K562 (cell line): ENCODE measurements around the gene TENM4. TPM values are rescaled to one million over a fixed set of nuclear protein-coding genes. Genes with fewer than 3 reads are reported as not detected.

ENCODE experiments used
- ATAC-seq: fragments of 200-7000 bp; cut with Tn5 transposase; 3 replicates; pipeline ENCODE4 v1.9.1; 2020; ENCODE audit warnings: moderate library complexity
- BruUV-seq: library from RNA; stranded (reverse); fragments of 400-500 nt; replicated peaks from 2 replicates; lab custom pipeline; 2021; lab: Mats Ljungman, UMichigan
- CTCF ChIA-PET: fragments of 300-600 bp; formaldehyde crosslinking; extraction: SDS; loops from one replicate; lab custom pipeline; 2021; ENCODE audit warnings: low intra/inter-chr PET ratio; lab: Yijun Ruan, JAX
- POLR2A ChIA-PET: fragments of 300-600, 350-650 bp; sonication (Branson Sonifier 250); formaldehyde crosslinking; extraction: SDS; loops from one replicate; lab custom pipeline; 2021; ENCODE audit warnings: antibody characterized with exemption, inconsistent platforms; lab: Yijun Ruan, JAX
- DNase-seq, 4 experiments: peaks; one replicate each; pipeline versions ENCODE4 v3.0.0 to v3.0.0-alpha.2; 2011 to 2018; ENCODE audit warnings: low spot score in 3 of 4, mixed read lengths in 3 of 4; ENCODE audit errors: extremely low read depth in 1 of 4
- FAIRE-seq: peaks from 2 replicates; lab custom pipeline; 2011; peaks lifted over from hg19 to GRCh38; lab: Jason Lieb, UNC
- H2AFZ ChIP-seq: 2 replicates; pipeline ENCODE4 v1.6.0; 2011; ENCODE audit warnings: low read depth, low read length, control low read depth, inconsistent platforms
- H3K27ac ChIP-seq: fragments of 200-600 bp; 3 replicates; pipeline ENCODE4 v1.8.0; 2011; ENCODE audit warnings: low read depth, mild to moderate bottlenecking, control low read depth, inconsistent platforms, low read length, moderate library complexity, mixed read lengths; ENCODE audit errors: extremely low read depth
- H3K27me3 ChIP-seq, 2 experiments: fragments of 300-600 bp in 1 of 2; 2 replicates in 1 of 2; 3 replicates in 1 of 2; pipeline versions ENCODE4 v1.6.0 to v1.8.0; 2011; ENCODE audit warnings: inconsistent platforms in 2 of 2, low read length in 2 of 2, mild to moderate bottlenecking in 1 of 2, mixed read lengths in 1 of 2, moderate library complexity in 1 of 2; ENCODE audit not compliant: control insufficient read depth in 2 of 2, insufficient read depth in 2 of 2
- H3K36me3 ChIP-seq: fragments of 300-600 bp; 3 replicates; pipeline ENCODE4 v1.8.0; 2011; ENCODE audit warnings: mild to moderate bottlenecking, low read length, inconsistent platforms; ENCODE audit not compliant: control insufficient read depth, insufficient read depth
- H3K4me1 ChIP-seq, 2 experiments: fragments of 200-600 bp in 1 of 2; replicated peaks in 1 of 2; 2 replicates in 1 of 2; 3 replicates in 1 of 2; pipeline versions ENCODE4 v1.5.1 to v1.8.0; 2011; ENCODE audit warnings: inconsistent platforms in 2 of 2, low read length in 2 of 2, mild to moderate bottlenecking in 1 of 2, mixed read lengths in 1 of 2, moderate library complexity in 1 of 2; ENCODE audit not compliant: control insufficient read depth in 2 of 2, insufficient read depth in 2 of 2
- H3K4me2 ChIP-seq: 2 replicates; pipeline ENCODE4 v1.6.1; 2011; ENCODE audit warnings: low read length, control low read depth, inconsistent platforms, mixed read lengths; ENCODE audit not compliant: insufficient read depth
- H3K4me3 ChIP-seq: fragments of 200-600 bp; sonication (generic), shearing (Covaris generic); 2 replicates; pipeline ENCODE4 v1.5.1; 2016; ENCODE audit warnings: control low read depth, inconsistent platforms
- H3K79me2 ChIP-seq: fragments of 200-600 bp; 3 replicates; pipeline ENCODE4 v1.8.0; 2011; ENCODE audit warnings: low read length, inconsistent platforms; ENCODE audit not compliant: control insufficient read depth, insufficient read depth
- H3K9ac ChIP-seq, 2 experiments: 2 replicates each; pipeline versions ENCODE4 v1.6.0 to v1.6.1; 2011; ENCODE audit warnings: low read depth in 2 of 2, low read length in 2 of 2, control low read depth in 1 of 2, inconsistent platforms in 1 of 2, mild to moderate bottlenecking in 1 of 2, mixed read lengths in 1 of 2; ENCODE audit not compliant: insufficient read depth in 1 of 2
- H3K9me1 ChIP-seq: one replicate; pipeline ENCODE4 v1.6.0; 2011; ENCODE audit warnings: inconsistent platforms, mild to moderate bottlenecking, low read length, moderate library complexity; ENCODE audit not compliant: control insufficient read depth, insufficient read depth
- H3K9me3 ChIP-seq: replicated peaks from 2 replicates; pipeline ENCODE4 v1.5.1; 2011; ENCODE audit warnings: low read depth, low read length, inconsistent platforms; ENCODE audit not compliant: control insufficient read depth, insufficient read depth
- H4K20me1 ChIP-seq: replicated peaks from 2 replicates; pipeline ENCODE4 v1.6.1; 2011; ENCODE audit warnings: low read length, inconsistent platforms, mixed read lengths; ENCODE audit not compliant: control insufficient read depth, insufficient read depth
- DPF2 ChIP-seq: fragments of 450-650 bp; IDR thresholded peaks from 2 replicates; pipeline ENCODE4 v1.6.1; 2016
- EP300 ChIP-seq: IDR thresholded peaks from 2 replicates; pipeline ENCODE4 v1.6.1; 2012; ENCODE audit warnings: low read length, improper control_type of control experiment
- FOXK1 ChIP-seq: sonication (generic); formaldehyde crosslinking; IDR thresholded peaks from 2 replicates; pipeline ENCODE4 v1.8.0; 2022; ENCODE audit warnings: missing genetic modification reagents, mild to moderate bottlenecking, borderline replicate concordance
- HNRNPK ChIP-seq: fragments of 200-400 bp; formaldehyde crosslinking; IDR thresholded peaks from one replicate; pipeline ENCODE4 v1.6.1; 2018; ENCODE audit warnings: mild to moderate bottlenecking, low read depth, low read length; ENCODE audit not compliant: poor library complexity, severe bottlenecking
- KHSRP ChIP-seq: fragments of 450-650 bp; IDR thresholded peaks from 2 replicates; pipeline ENCODE4 v1.6.1; 2017
- L3MBTL2 ChIP-seq: fragments of 450-650 bp; IDR thresholded peaks from 2 replicates; pipeline ENCODE4 v1.6.1; 2016; ENCODE audit warnings: mild to moderate bottlenecking, moderate library complexity
- NELFE ChIP-seq: IDR thresholded peaks from 2 replicates; pipeline ENCODE4 v1.6.1; 2011; ENCODE audit warnings: mild to moderate bottlenecking; ENCODE audit not compliant: insufficient read depth, insufficient read length
- POLR2AphosphoS5 ChIP-seq: IDR thresholded peaks from 2 replicates; pipeline ENCODE4 v1.6.1; 2011; ENCODE audit warnings: mild to moderate bottlenecking, low read depth, low read length, moderate library complexity; ENCODE audit not compliant: control insufficient read depth, insufficient read depth
- RBM14 ChIP-seq: fragments of 200-400 bp; formaldehyde crosslinking; IDR thresholded peaks from 2 replicates; pipeline ENCODE4 v1.6.1; 2018; ENCODE audit warnings: low read depth, mild to moderate bottlenecking, low read length, moderate library complexity, borderline replicate concordance; ENCODE audit not compliant: insufficient read depth
- SIN3B ChIP-seq: fragments of 450-650 bp; IDR thresholded peaks from 2 replicates; pipeline ENCODE4 v1.6.1; 2017; ENCODE audit warnings: low read depth, mild to moderate bottlenecking, moderate library complexity
- SREBF1 ChIP-seq: fragments of 150-350 bp; IDR thresholded peaks from 2 replicates; pipeline ENCODE4 v1.6.1; 2014; ENCODE audit warnings: antibody characterized with exemption, low read depth, low read length, borderline replicate concordance
- TCF3 ChIP-seq: sonication (generic); formaldehyde crosslinking; IDR thresholded peaks from 2 replicates; pipeline ENCODE4 v1.4.0; 2020; ENCODE audit warnings: mild to moderate bottlenecking, missing genetic modification reagents
- ZFPM2 ChIP-seq: fragments of 250-450 bp; sonication (Bioruptor Pico); IDR thresholded peaks from 2 replicates; pipeline ENCODE4 v1.5.1; 2022; ENCODE audit warnings: mild to moderate bottlenecking
- ZNF436 ChIP-seq: fragments of 250-450, 450-650 bp; sonication (Bioruptor Pico); formaldehyde crosslinking; IDR thresholded peaks from 2 replicates; pipeline ENCODE4 v1.7.0; 2020; ENCODE audit warnings: mild to moderate bottlenecking
- WGBS: fragments of 100-300 bp; shearing (Covaris generic); methylation state at CpG from one replicate; pipeline ENCODE4 v1.1.6; 2016; ENCODE audit warnings: low coverage, mixed read lengths; ENCODE audit not compliant: insufficient coverage; ENCODE audit errors: missing lambda C conversion rate; 5-methylcytosine and 5-hydroxymethylcytosine counted together
- in situ Hi-C: fragments of 300-500 bp; cut with MboI; formaldehyde crosslinking; loops from 4 replicates; pipeline ENCODE4 v1.15.0; 2018; ENCODE audit warnings: inconsistent platforms, mixed read lengths
- intact Hi-C: fragments of 100-400 bp; cut with micrococcal nuclease; formaldehyde crosslinking; loops from 2 replicates; pipeline ENCODE4 v1.14.2; 2022
- polyA plus RNA-seq, 8 experiments: library from polyadenylated mRNA; depleted of rRNA in 4 of 8; stranded (reverse) in 5 of 8; unstranded in 3 of 8; fragments of >200 nt; fragmentation: Nextera tagmentation in 2 of 8; fragmentation: Illumina TruSeq in 1 of 8; extraction: Ambion mirVana in 2 of 8; extraction: Trizol in 1 of 8; gene quantifications; 2 replicates each; pipeline versions ENCODE4 v1.2.1 to v1.2.3, GENCODE V29; 2011 to 2014; ENCODE audit warnings: inconsistent platforms in 1 of 8, missing spikeins in 1 of 8
- total RNA-seq, 7 experiments: library from RNA; depleted of rRNA in 6 of 7; stranded (reverse); fragments of >200 nt in 6 of 7; fragmentation: Illumina TruSeq in 2 of 7; extraction: Trizol in 2 of 7; gene quantifications; 2 replicates each; pipeline versions ENCODE4 v1.2.1 to v1.2.3, GENCODE V29; 2011 to 2021; ENCODE audit warnings: low replicate concordance in 1 of 7

Gene TENM4
- total and polyA plus RNA-seq, 9 of the 15 experiments (the other 6 are each of a cell fraction or from before 2014, with no cell fraction given): 0.16 TPM; not detected in 8

GRCh38 chr11:78929906-78930220 is 511.0 kb downstream of the TENM4 start:
- Histone ChIP-seq H3K4me1 (no peaks in the 10 kb centered on the region), H3K27ac (no peak overlapping the region), H4K20me1 (no peaks in the 10 kb centered on the region), H2AFZ (no peak overlapping the region), H3K4me2 (no peak overlapping the region), H3K79me2 (no peaks in the 10 kb centered on the region), H3K36me3 (no peaks in the 10 kb centered on the region; the same call in 2 of the 3 replicates), H3K9me1 (no peaks in the 10 kb centered on the region), H3K9me3 (no peaks in the 10 kb centered on the region), H3K4me3 (no peak overlapping the region), H3K27me3 (peaks cover 3 to 14% of the 10 kb centered on the region in 2 experiments; a peak in 2 of 5 replicates), H3K9ac (no peak overlapping the region)
- TF ChIP-seq SREBF1 (no peak), RBM14 (no peak), EP300 (no peak), HNRNPK (no peak), POLR2AphosphoS5 (no peak), ZNF436 (CRISPR knock-in tag) (no peak), SIN3B (no peak), KHSRP (no peak), TCF3 (CRISPR knock-in tag) (no peak), L3MBTL2 (no peak), DPF2 (no peak), FOXK1 (CRISPR knock-in tag) (no peak), NELFE (no peak), ZFPM2 (CRISPR knock-in tag) (no peak)
- no peak for FAIRE-seq
- ChIA-PET POLR2A (interaction anchor here (0.6 kb wide), 1 partner anchor 9 kb away, joined by 4 read pairs; no protein-coding TSS in a partner anchor), CTCF (no interaction called here)
- in situ Hi-C loops: no loop called here
- intact Hi-C loops: no loop called here
- 0% methylated on average over 3 of the region's 3 CpGs for WGBS
- no peak for ATAC-seq
- BruUV-seq: no TSS peak
- no peak for DNase-seq
